GM12878 (cell line): ENCODE data around the gene ANKRD53. TPM values are rescaled to one million over a fixed set of nuclear protein-coding genes. Genes with fewer than 3 reads are reported as not detected.

Experiments
- ATAC-seq: fragments of 200-7000 bp; cut with Tn5 transposase; 3 replicates; pipeline ENCODE4 v1.9.1; 2020; ENCODE audit warnings: mild to moderate bottlenecking, moderate library complexity
- BruUV-seq: library from RNA; stranded (reverse); fragments of 400-500 nt; replicated peaks from 2 replicates; lab custom pipeline; 2021; lab: Mats Ljungman, UMichigan
- CTCF ChIA-PET: fragments of 300-600 bp; sonication (Branson Sonifier 250); formaldehyde crosslinking; extraction: SDS; loops from one replicate; lab custom pipeline; 2021; ENCODE audit warnings: inconsistent platforms; lab: Yijun Ruan, JAX
- POLR2A ChIA-PET: fragments of 350-600 bp; formaldehyde crosslinking; extraction: SDS; loops from one replicate; lab custom pipeline; 2021; ENCODE audit warnings: inconsistent platforms; lab: Charles Lee
- RAD21 ChIA-PET: fragments of 300-600 bp; sonication (Branson Sonifier 250); formaldehyde crosslinking; loops from one replicate; lab custom pipeline; 2023; ENCODE audit warnings: antibody characterized with exemption; ENCODE audit not compliant: unreplicated experiment; lab: Charles Lee
- SMC1A ChIA-PET: fragments of 300-600 bp; sonication (Branson Sonifier 250); formaldehyde crosslinking; loops from one replicate; lab custom pipeline; 2023; ENCODE audit not compliant: unreplicated experiment, uncharacterized antibody; lab: Charles Lee
- DNase-seq: peaks from one replicate; pipeline ENCODE4 v3.0.0-alpha.2; 2011; ENCODE audit warnings: low read depth, low spot score
- FAIRE-seq: peaks from 3 replicates; lab custom pipeline; 2011; peaks lifted over from hg19 to GRCh38; lab: Jason Lieb, UNC
- H2AFZ ChIP-seq: 2 replicates; pipeline ENCODE4 v1.6.0; 2011; ENCODE audit warnings: low read depth, low read length, control low read depth; ENCODE audit not compliant: control insufficient read depth
- H3K27ac ChIP-seq: 2 replicates; pipeline ENCODE4 v1.5.1; 2011; ENCODE audit warnings: control low read depth; ENCODE audit not compliant: control insufficient read depth, insufficient read depth
- H3K27me3 ChIP-seq, 2 experiments: replicated peaks in 1 of 2; 2 replicates each; pipeline versions ENCODE4 v1.6.0 to v1.6.1; 2011; ENCODE audit warnings: low read length in 1 of 2; ENCODE audit not compliant: control insufficient read depth in 2 of 2, insufficient read depth in 2 of 2
- H3K36me3 ChIP-seq, 2 experiments: 2 replicates each; pipeline ENCODE4 v1.5.1; 2011; ENCODE audit warnings: low read length in 1 of 2; ENCODE audit not compliant: control insufficient read depth in 2 of 2, insufficient read depth in 2 of 2
- H3K4me1 ChIP-seq: 2 replicates; pipeline ENCODE4 v1.6.1; 2011; ENCODE audit warnings: mild to moderate bottlenecking, low read length, moderate library complexity, mixed read lengths; ENCODE audit not compliant: control insufficient read depth, insufficient read depth
- H3K4me2 ChIP-seq: 2 replicates; pipeline ENCODE4 v1.6.0; 2011; ENCODE audit warnings: control low read depth; ENCODE audit not compliant: control insufficient read depth, insufficient read depth
- H3K4me3 ChIP-seq: fragments of 200-600 bp; sonication (generic); 2 replicates; pipeline ENCODE4 v1.5.1; 2016
- H3K79me2 ChIP-seq: 2 replicates; pipeline ENCODE4 v1.6.0; 2011; ENCODE audit warnings: low read length; ENCODE audit not compliant: control insufficient read depth, insufficient read depth
- H3K9ac ChIP-seq: 2 replicates; pipeline ENCODE4 v1.8.0; 2011; ENCODE audit warnings: low read length, control low read depth, mixed read lengths; ENCODE audit not compliant: control insufficient read depth, insufficient read depth
- H3K9me3 ChIP-seq: replicated peaks from 3 replicates; pipeline ENCODE4 v1.5.1; 2011; ENCODE audit warnings: mild to moderate bottlenecking, low read length; ENCODE audit not compliant: control insufficient read depth, insufficient read depth
- H4K20me1 ChIP-seq: 2 replicates; pipeline ENCODE4 v1.6.0; 2011; ENCODE audit not compliant: control insufficient read depth, insufficient read depth
- CBFB ChIP-seq: IDR thresholded peaks from 2 replicates; pipeline ENCODE4 v1.6.1; 2016; ENCODE audit warnings: antibody characterized with exemption, low read depth
- CBX3 ChIP-seq: fragments of 200-600 bp; sonication (generic); IDR thresholded peaks from 2 replicates; pipeline ENCODE4 v1.6.1; 2016; ENCODE audit warnings: low read depth, borderline replicate concordance
- CREM ChIP-seq: IDR thresholded peaks from 2 replicates; pipeline ENCODE4 v1.6.1; 2014; ENCODE audit warnings: antibody characterized with exemption, low read depth
- DPF2 ChIP-seq: fragments of 450-650 bp; IDR thresholded peaks from 2 replicates; pipeline ENCODE4 v1.6.1; 2017; ENCODE audit warnings: mild to moderate bottlenecking
- GATAD2B ChIP-seq: fragments of 450-650 bp; conservative IDR thresholded peaks from 2 replicates; pipeline ENCODE4 v1.6.1; 2017; ENCODE audit warnings: low read depth, mild to moderate bottlenecking, moderate library complexity
- IKZF1 ChIP-seq: fragments of 450-650 bp; conservative IDR thresholded peaks from 2 replicates; pipeline ENCODE4 v1.6.1; 2017; ENCODE audit warnings: antibody characterized with exemption, mild to moderate bottlenecking
- IKZF2 ChIP-seq, 2 experiments: fragments of 450-650 bp; IDR thresholded peaks; 2 replicates each; pipeline ENCODE4 v1.6.1; 2017; ENCODE audit warnings: mild to moderate bottlenecking in 2 of 2, moderate library complexity in 2 of 2
- MAX ChIP-seq: IDR thresholded peaks from 2 replicates; pipeline ENCODE4 v1.6.1; 2012; ENCODE audit warnings: low read depth, low read length, improper control_type of control experiment
- MTA3 ChIP-seq: IDR thresholded peaks from 2 replicates; pipeline ENCODE4 v1.6.1; 2012; ENCODE audit warnings: low read length, inconsistent platforms, borderline replicate concordance
- NFYB ChIP-seq: IDR thresholded peaks from 2 replicates; pipeline ENCODE4 v1.6.1; 2011; ENCODE audit warnings: low read depth, mild to moderate bottlenecking, low read length, improper control_type of control experiment, moderate library complexity; ENCODE audit not compliant: insufficient read depth
- POLR2AphosphoS2 ChIP-seq: IDR thresholded peaks from 2 replicates; pipeline ENCODE4 v1.6.1; 2011; ENCODE audit warnings: low read depth, mild to moderate bottlenecking, low read length, improper control_type of control experiment, moderate library complexity
- RAD21 ChIP-seq: IDR thresholded peaks from 2 replicates; pipeline ENCODE4 v1.6.1; 2011; ENCODE audit warnings: mild to moderate bottlenecking, low read depth, low read length, moderate library complexity; ENCODE audit not compliant: insufficient read depth
- TBL1XR1 ChIP-seq: IDR thresholded peaks from 2 replicates; pipeline ENCODE4 v1.6.1; 2012; ENCODE audit warnings: low read depth, low read length, improper control_type of control experiment
- ZBTB4 ChIP-seq: fragments of 450-650 bp; formaldehyde crosslinking; IDR thresholded peaks from 2 replicates; pipeline ENCODE4 v1.4.0; 2022; ENCODE audit warnings: mild to moderate bottlenecking, moderate library complexity
- ZNF622 ChIP-seq: fragments of 450-650 bp; IDR thresholded peaks from 2 replicates; pipeline ENCODE4 v1.6.1; 2017; ENCODE audit warnings: mild to moderate bottlenecking, inconsistent platforms
- ZZZ3 ChIP-seq: IDR thresholded peaks from 2 replicates; pipeline ENCODE4 v1.6.1; 2011; ENCODE audit warnings: low read depth; ENCODE audit not compliant: control insufficient read depth, insufficient read length
- WGBS: methylation state at CpG from one replicate; pipeline ENCODE4 v1.1.6; 2016; ENCODE audit warnings: low lambda C conversion rate; ENCODE audit not compliant: insufficient replicate concordance, insufficient coverage; ENCODE audit errors: missing lambda C conversion rate; 5-methylcytosine and 5-hydroxymethylcytosine counted together
- in situ Hi-C: fragments of 300-500 bp; cut with MboI; formaldehyde crosslinking; loops from 9 replicates; pipeline ENCODE4 v1.14.3; 2018; ENCODE audit warnings: mixed read lengths
- intact Hi-C: fragments of 100-400 bp; cut with micrococcal nuclease; formaldehyde crosslinking; loops from one replicate; pipeline ENCODE4 v1.14.2; 2022; ENCODE audit not compliant: unreplicated experiment
- polyA plus RNA-seq, 11 experiments: library from polyadenylated mRNA; depleted of rRNA in 4 of 11; unstranded in 6 of 11; stranded (reverse) in 5 of 11; fragments of >200 nt; fragmentation: Nextera tagmentation in 4 of 11; fragmentation: Illumina TruSeq in 1 of 11; extraction: Ambion mirVana in 4 of 11; extraction: Trizol in 1 of 11; gene quantifications; 1 replicate in 1 of 11; 2 replicates in 10 of 11; pipeline versions ENCODE4 v1.2.1 to v1.2.3, GENCODE V29; 2011 to 2016; ENCODE audit warnings: inconsistent platforms in 2 of 11, missing spikeins in 2 of 11, low read depth in 1 of 11
- total RNA-seq, 4 experiments: library from RNA; depleted of rRNA in 3 of 4; stranded (reverse); fragments of >200 nt in 3 of 4; fragmentation: Illumina TruSeq in 1 of 4; extraction: Trizol in 1 of 4; gene quantifications; 2 replicates each; pipeline versions ENCODE4 v1.2.1 to v1.2.3, GENCODE V29; 2013 to 2021
- TF ChIP-seq, protein P1 (sequence below): fragments of 150-350 bp; IDR thresholded peaks from 2 replicates; pipeline ENCODE4 v1.6.1; 2014; ENCODE audit warnings: mild to moderate bottlenecking, low read depth, low read length

ANKRD53 gene
- total and polyA plus RNA-seq, 10 of the 15 experiments (the other 5 are each of a cell fraction or from before 2014, with no cell fraction given) = 0.04 TPM; not detected in 8

DNA sequence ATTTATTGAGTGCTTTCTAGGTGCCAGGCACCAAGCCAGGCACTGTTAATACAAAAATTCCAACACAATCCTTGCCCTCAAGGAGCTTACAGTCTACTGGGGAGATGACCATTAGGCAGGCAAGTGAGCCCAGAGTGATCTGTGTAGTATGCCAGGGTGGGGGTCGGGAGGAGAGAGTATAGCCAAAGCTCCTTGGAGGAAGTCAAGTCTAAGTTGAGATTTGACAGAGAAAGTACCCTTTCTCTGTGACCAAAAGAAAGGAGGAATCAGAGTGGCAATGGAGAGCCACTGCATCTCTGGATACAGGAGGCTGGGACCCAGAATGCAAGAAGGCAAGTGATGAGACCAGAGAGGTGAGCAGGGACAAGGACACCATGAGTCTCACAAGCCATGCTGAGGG lies 7.5 kb downstream of the ANKRD53 start:
- CTCF ChIA-PET = interaction anchor here (0.9 to 2.2 kb wide), 4 partner anchors 13 to 21 kb away, joined by 3 to 18 read pairs (median 7); no protein-coding TSS in a partner anchor
- 91% methylated on average over 1 of the region's 1 CpG for WGBS

More for the DNA sequence above, 7.5 kb downstream of the ANKRD53 start:
- TF ChIP-seq ZZZ3 = no peak
- TF ChIP-seq TBL1XR1 = no peak
- no peak for TF ChIP-seq CBFB
- no peak for TF ChIP-seq IKZF1
- TF ChIP-seq MTA3 = no peak
- TF ChIP-seq GATAD2B = no peak
- TF ChIP-seq ZNF622 = no peak
- no peak for TF ChIP-seq CBX3
- TF ChIP-seq NFYB = no peak
- TF ChIP-seq POLR2AphosphoS2 = no peak
- no peak for TF ChIP-seq DPF2
- TF ChIP-seq IKZF2 (IDR thresholded peaks at IDR 0.05) = no peak
- no peak for TF ChIP-seq MAX
- TF ChIP-seq ZBTB4 (CRISPR knock-in tag) = no peak
- no peak for TF ChIP-seq CREM
- TF ChIP-seq, protein P1, sequence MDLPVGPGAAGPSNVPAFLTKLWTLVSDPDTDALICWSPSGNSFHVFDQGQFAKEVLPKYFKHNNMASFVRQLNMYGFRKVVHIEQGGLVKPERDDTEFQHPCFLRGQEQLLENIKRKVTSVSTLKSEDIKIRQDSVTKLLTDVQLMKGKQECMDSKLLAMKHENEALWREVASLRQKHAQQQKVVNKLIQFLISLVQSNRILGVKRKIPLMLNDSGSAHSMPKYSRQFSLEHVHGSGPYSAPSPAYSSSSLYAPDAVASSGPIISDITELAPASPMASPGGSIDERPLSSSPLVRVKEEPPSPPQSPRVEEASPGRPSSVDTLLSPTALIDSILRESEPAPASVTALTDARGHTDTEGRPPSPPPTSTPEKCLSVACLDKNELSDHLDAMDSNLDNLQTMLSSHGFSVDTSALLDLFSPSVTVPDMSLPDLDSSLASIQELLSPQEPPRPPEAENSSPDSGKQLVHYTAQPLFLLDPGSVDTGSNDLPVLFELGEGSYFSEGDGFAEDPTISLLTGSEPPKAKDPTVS = no peak
- TF ChIP-seq RAD21 = no peak
- Histone ChIP-seq H4K20me1 (no peaks in the 10 kb centered on the region), H3K4me2 (no peak overlapping the region), H3K27ac (no peak overlapping the region), H3K4me1 (no peaks in the 10 kb centered on the region), H2AFZ (no peak overlapping the region), H3K27me3 (no peaks in the 10 kb centered on the region), H3K9me3 (no peaks in the 10 kb centered on the region), H3K4me3 (no peak overlapping the region), H3K36me3 (peaks cover 5 to 20% of the 10 kb centered on the region in 2 experiments), H3K9ac (no peak overlapping the region), H3K79me2 (no peaks in the 10 kb centered on the region)
- intact Hi-C loops (no loop called here), in situ Hi-C loops (no loop called here)
- RAD21 ChIA-PET = no interaction called here
- no peak for DNase-seq
- ATAC-seq = no peak
- POLR2A ChIA-PET = no interaction called here
- no TSS peak for BruUV-seq
- SMC1A ChIA-PET = interaction anchor here (1.4 kb wide), 1 partner anchor 15 kb away, joined by 3 read pairs; no protein-coding TSS in a partner anchor
- no peak for FAIRE-seq
